ENCODE measurements around the gene VTCN1. TPM values are rescaled to one million over a fixed set of nuclear protein-coding genes. Genes with fewer than 3 reads are reported as not detected.

VTCN1 gene
- total and polyA plus RNA-seq, 2 of the 8 experiments (the other 6 are each of a cell fraction or from before 2014, with no cell fraction given): 0.32 TPM; not detected in 1

GRCh38 chr1:117182319-117182718 lies 28.4 kb downstream of the VTCN1 start:
- no peaks in the 10 kb centered on the region for H4K20me1 ChIP-seq (replicated peaks in 1 of 2; ENCODE audit: control insufficient read depth in 1 of 2, insufficient read depth in 2 of 2, low read length in 2 of 2)
- H3K27me3 ChIP-seq (replicated peaks in 1 of 4; ENCODE audit: control insufficient read depth in 3 of 4, extremely low read depth in 1 of 4, insufficient read depth in 3 of 4, low read length in 3 of 4): no peaks in the 10 kb centered on the region
- H4K8ac ChIP-seq (ENCODE audit: extremely low read depth, insufficient read depth, low read length): no peak overlapping the region
- H3K9ac ChIP-seq (replicated peaks in 1 of 4; ENCODE audit: extremely low read depth in 1 of 4, low read depth in 3 of 4, low read length in 3 of 4): no peak overlapping the region
- no peaks in the 10 kb centered on the region for H3K79me1 ChIP-seq (ENCODE audit: low read depth, low read length)
- no peak for TF ChIP-seq MAFK (IDR thresholded peaks at IDR 0.05; ENCODE audit: low read depth, low read length)
- no peak for TF ChIP-seq EP300 (IDR thresholded peaks at IDR 0.05; ENCODE audit: borderline replicate concordance in 1 of 2, low read depth in 2 of 2, low read length in 2 of 2)
- no peak for TF ChIP-seq ATF2 (IDR thresholded peaks at IDR 0.05; ENCODE audit: low read length)
- DNase-seq (ENCODE audit: low read depth in 1 of 2, low spot score in 2 of 2): no peak
- no peaks in the 10 kb centered on the region; a peak in 1 of 7 replicates for H3K4me1 ChIP-seq (replicated peaks in 1 of 4; ENCODE audit: control insufficient read depth in 3 of 4, insufficient read depth in 4 of 4, low read length in 3 of 4)
- no peaks in the 10 kb centered on the region for H3K23me2 ChIP-seq (ENCODE audit: low read depth, low read length)
- no peak overlapping the region for H2AFZ ChIP-seq (ENCODE audit: low read length)
- WGBS, 2 experiments (ENCODE audit: extremely low coverage in 1 of 2, insufficient coverage in 1 of 2, insufficient read length in 1 of 2, insufficient replicate concordance in 2 of 2, low coverage in 1 of 2, low lambda C conversion rate in 2 of 2, missing lambda C conversion rate in 1 of 2): 94% methylated on average over 3 of the region's 3 CpGs; no CpG with 5 or more reads in 1 of the 2 experiments
- ChIA-PET CTCF (ENCODE audit: partially characterized antibody) (interaction anchor here (0.7 to 1.9 kb wide), 6 partner anchors 18 to 114 kb away, joined by 3 to 11 read pairs (median 4); no protein-coding TSS in a partner anchor), POLR2A (ENCODE audit: partially characterized antibody) (no interaction called here)
- no peak overlapping the region for H3K4me2 ChIP-seq (ENCODE audit: insufficient read depth in 1 of 2, low read depth in 2 of 2, low read length in 2 of 2)
- no peak overlapping the region for H3K56ac ChIP-seq (replicated peaks; ENCODE audit: insufficient read length, low read depth, low read length)
- H2BK5ac ChIP-seq (ENCODE audit: low read depth, low read length): no peak overlapping the region
- no peak overlapping the region for H2BK12ac ChIP-seq (ENCODE audit: low read depth, low read length)
- no peak overlapping the region for H3K14ac ChIP-seq (ENCODE audit: insufficient read length)
- H3K9me3 ChIP-seq (ENCODE audit: insufficient read depth in 2 of 2, low read depth in 1 of 2, low read length in 1 of 2): no peaks in the 10 kb centered on the region
- H2BK15ac ChIP-seq (ENCODE audit: low read length): no peak overlapping the region
- H3K4me3 ChIP-seq (ENCODE audit: extremely low read depth in 1 of 4, insufficient read depth in 2 of 4, low read depth in 3 of 4, low read length in 4 of 4): no peak overlapping the region
- H3K18ac ChIP-seq (ENCODE audit: extremely low read depth, low read length): no peak overlapping the region
- no peak overlapping the region for H4K91ac ChIP-seq (replicated peaks; ENCODE audit: insufficient read length, low read length)
- H3K27ac ChIP-seq (ENCODE audit: low read depth, low read length): no peak overlapping the region
- no peak overlapping the region for H3K4ac ChIP-seq (replicated peaks; ENCODE audit: insufficient read length, low read depth, low read length)
- H3K79me2 ChIP-seq (ENCODE audit: control insufficient read depth in 1 of 2, insufficient read depth in 2 of 2, low read length in 2 of 2): no peaks in the 10 kb centered on the region
- no peak for FAIRE-seq
- H3K23ac ChIP-seq (ENCODE audit: insufficient read length): no peak overlapping the region
- no peak overlapping the region for H4K5ac ChIP-seq (ENCODE audit: insufficient read length, low read depth, low read length)
- no peaks in the 10 kb centered on the region for H3K36me3 ChIP-seq (ENCODE audit: control insufficient read depth in 2 of 4, insufficient read depth in 4 of 4, low read length in 3 of 4)
- no peak overlapping the region for H2BK20ac ChIP-seq (ENCODE audit: low read length)
- H2AK5ac ChIP-seq (ENCODE audit: low read depth, low read length): no peak overlapping the region
- no peak overlapping the region for H2BK120ac ChIP-seq (replicated peaks; ENCODE audit: low read depth, low read length)

Measured in H1 (cell line).